Measurements from ENCODE around the gene DHX8.
"Not testable (repeated sequence)": the region's sequence is repeated elsewhere in the genome, so short reads cannot be mapped to it uniquely, and the experiment has no call there.

GRCh38 chr17:43459878-43460277 is 23.9 kb upstream of the DHX8 start:
- not testable (repeated sequence) for TF ChIP-seq EZH2 (IDR thresholded peaks at IDR 0.05; ENCODE audit: low read length, unreplicated experiment); CTCF (conservative IDR thresholded peaks at IDR 0.05; ENCODE audit: low read depth, low read length); EZH2phosphoT487 (IDR thresholded peaks at IDR 0.05; ENCODE audit: borderline replicate concordance, low read length)
